Esophagus muscularis mucosa (tissue), 4 donors: ENCODE measurements around the gene RYR1. TPM values are rescaled to one million over a fixed set of nuclear protein-coding genes. Genes with fewer than 3 reads are reported as not detected.

Experiments used
- DNase-seq: peaks from one replicate; pipeline ENCODE4 v3.0.0-alpha.2; 2017; ENCODE audit errors: extremely low spot score
- H3K27ac ChIP-seq, 4 donors: fragments of 200-600 bp; sonication (generic); replicated peaks in 1 of 4; 1 replicate in 3 of 4; 2 replicates in 1 of 4; pipeline ENCODE4 v1.5.1; 2016 to 2019; ENCODE audit warnings: mild to moderate bottlenecking in 1 of 4
- H3K27me3 ChIP-seq, 4 donors: fragments of 200-600 bp; sonication (generic); one replicate each; pipeline versions ENCODE4 v1.5.1 to v1.6.0; 2016 to 2019
- H3K36me3 ChIP-seq, 4 donors: fragments of 200-600 bp; sonication (generic); one replicate each; pipeline ENCODE4 v1.5.1; 2016 to 2019
- H3K4me1 ChIP-seq, 4 donors: fragments of 200-600 bp; sonication (generic); one replicate each; pipeline ENCODE4 v1.5.1; 2016 to 2019
- H3K4me3 ChIP-seq, 4 donors: fragments of 200-600 bp; sonication (generic); 1 replicate in 2 of 4; 2 replicates in 2 of 4; pipeline ENCODE4 v1.5.1; 2016 to 2019; ENCODE audit warnings: mild to moderate bottlenecking in 4 of 4, moderate library complexity in 1 of 4
- H3K9me3 ChIP-seq, 4 donors: fragments of 200-600 bp; sonication (generic); 1 replicate in 3 of 4; 2 replicates in 1 of 4; pipeline ENCODE4 v1.5.1; 2016 to 2019
- CTCF ChIP-seq, 3 experiments: fragments of 200-600 bp in 2 of 3; fragments of 450-650 bp in 1 of 3; sonication (generic) in 2 of 3; IDR thresholded peaks; one replicate each; pipeline ENCODE4 v1.5.1; 2017 to 2019; ENCODE audit warnings: antibody characterized with exemption in 3 of 3, mild to moderate bottlenecking in 2 of 3, moderate library complexity in 1 of 3
- EP300 ChIP-seq: sonication (generic); formaldehyde crosslinking; IDR thresholded peaks from one replicate; pipeline ENCODE4 v1.6.1; 2017; ENCODE audit warnings: antibody characterized with exemption
- POLR2A ChIP-seq: fragments of 450-650 bp; IDR thresholded peaks from one replicate; pipeline ENCODE4 v1.6.1; 2017; ENCODE audit warnings: antibody characterized with exemption, moderate library complexity, mild to moderate bottlenecking, low read depth
- POLR2AphosphoS5 ChIP-seq, 2 donors: sonication (generic); formaldehyde crosslinking; IDR thresholded peaks; one replicate each; pipeline ENCODE4 v1.6.1; 2017; ENCODE audit warnings: antibody characterized with exemption in 2 of 2
- WGBS: methylation state at CpG from one replicate; pipeline ENCODE4 v1.1.5; 2018; 5-methylcytosine and 5-hydroxymethylcytosine counted together
- intact Hi-C: fragments of 100-400 bp; cut with DNase I; formaldehyde crosslinking; loops from one replicate; pipeline ENCODE4 v1.15.1; 2023
- total RNA-seq, 4 donors: library from RNA; depleted of rRNA; stranded (reverse); fragments of >200 nt; gene quantifications; one replicate each; pipeline versions ENCODE4 v1.1.0 to v1.2.1, GENCODE V29; 2016

Gene RYR1
- total RNA-seq, 4 donors from 2014 or later = 0.99 to 4.0 (median 2.7) TPM

GRCh38 chr19:38475176-38475575 is 41.7 kb downstream of the RYR1 start:
- Histone ChIP-seq H3K27me3 (peaks cover 0 to 41% (median 0%) of the 10 kb centered on the region in 4 donors), H3K9me3 (no peaks in the 10 kb centered on the region), H3K4me1 (no peaks in the 10 kb centered on the region), H3K36me3 (no peaks in the 10 kb centered on the region), H3K27ac (no peak overlapping the region), H3K4me3 (no peak overlapping the region)
- TF ChIP-seq POLR2AphosphoS5 (IDR thresholded peaks at IDR 0.05) (no peak), CTCF (IDR thresholded peaks at IDR 0.05) (no peak), POLR2A (no peak), EP300 (no peak)
- intact Hi-C loops = no loop called here
- no peak for DNase-seq
- 97% methylated on average over 12 of the region's 13 CpGs for WGBS

GRCh38 chr19:38478273-38478971 is 44.9 kb downstream of the RYR1 start:
- intact Hi-C loops = no loop called here
- Histone ChIP-seq H3K4me1 (no peaks in the 10 kb centered on the region), H3K27me3 (peaks cover 0 to 46% (median 0%) of the 10 kb centered on the region in 4 donors), H3K9me3 (no peaks in the 10 kb centered on the region), H3K4me3 (no peak overlapping the region), H3K27ac (no peak overlapping the region), H3K36me3 (no peaks in the 10 kb centered on the region)
- no peak for DNase-seq
- TF ChIP-seq POLR2AphosphoS5 (IDR thresholded peaks at IDR 0.05) = no peak
- no peak for TF ChIP-seq EP300
- no peak for TF ChIP-seq CTCF (IDR thresholded peaks at IDR 0.05)
- TF ChIP-seq POLR2A = no peak
- 69% methylated on average over 16 of the region's 16 CpGs for WGBS

- H3K27me3 ChIP-seq = peaks cover 0 to 35% (median 0%) of the 10 kb centered on the region in 4 donors
- WGBS = 77% methylated on average over 8 of the region's 8 CpGs
- no peaks in the 10 kb centered on the region for H3K9me3 ChIP-seq
- no peak for TF ChIP-seq EP300
- TF ChIP-seq POLR2AphosphoS5 (IDR thresholded peaks at IDR 0.05) = no peak
- TF ChIP-seq POLR2A = no peak
- no peak for TF ChIP-seq CTCF (IDR thresholded peaks at IDR 0.05)
- H3K4me1 ChIP-seq = no peaks in the 10 kb centered on the region
- DNase-seq = no peak
- H3K4me3 ChIP-seq = no peak overlapping the region
- no peaks in the 10 kb centered on the region for H3K36me3 ChIP-seq
- no peak overlapping the region for H3K27ac ChIP-seq
- intact Hi-C loops = no loop called here
Measured at GRCh38 chr19:38482496-38482895, 49.0 kb downstream of the RYR1 start.

- no peak for DNase-seq
- Histone ChIP-seq H3K36me3 (no peaks in the 10 kb centered on the region), H3K27me3 (peaks cover 0 to 34% (median 0%) of the 10 kb centered on the region in 4 donors), H3K27ac (no peak overlapping the region), H3K9me3 (no peaks in the 10 kb centered on the region), H3K4me3 (no peak overlapping the region), H3K4me1 (no peaks in the 10 kb centered on the region)
- TF ChIP-seq CTCF (IDR thresholded peaks at IDR 0.05) (no peak), POLR2AphosphoS5 (IDR thresholded peaks at IDR 0.05) (no peak), POLR2A (no peak), EP300 (no peak)
- WGBS = 87% methylated on average over 14 of the region's 24 CpGs
- intact Hi-C loops = no loop called here
Measured at GRCh38 chr19:38483016-38483630, 49.6 kb downstream of the RYR1 start.
